Measurements from ENCODE around the gene IGSF5. TPM values are rescaled to one million over a fixed set of nuclear protein-coding genes. Genes with fewer than 3 reads are reported as not detected.

The IGSF5 gene
- total and polyA plus RNA-seq, 2 donors (not counting 1 experiment from before 2014, with no cell fraction given): not detected

DNA sequence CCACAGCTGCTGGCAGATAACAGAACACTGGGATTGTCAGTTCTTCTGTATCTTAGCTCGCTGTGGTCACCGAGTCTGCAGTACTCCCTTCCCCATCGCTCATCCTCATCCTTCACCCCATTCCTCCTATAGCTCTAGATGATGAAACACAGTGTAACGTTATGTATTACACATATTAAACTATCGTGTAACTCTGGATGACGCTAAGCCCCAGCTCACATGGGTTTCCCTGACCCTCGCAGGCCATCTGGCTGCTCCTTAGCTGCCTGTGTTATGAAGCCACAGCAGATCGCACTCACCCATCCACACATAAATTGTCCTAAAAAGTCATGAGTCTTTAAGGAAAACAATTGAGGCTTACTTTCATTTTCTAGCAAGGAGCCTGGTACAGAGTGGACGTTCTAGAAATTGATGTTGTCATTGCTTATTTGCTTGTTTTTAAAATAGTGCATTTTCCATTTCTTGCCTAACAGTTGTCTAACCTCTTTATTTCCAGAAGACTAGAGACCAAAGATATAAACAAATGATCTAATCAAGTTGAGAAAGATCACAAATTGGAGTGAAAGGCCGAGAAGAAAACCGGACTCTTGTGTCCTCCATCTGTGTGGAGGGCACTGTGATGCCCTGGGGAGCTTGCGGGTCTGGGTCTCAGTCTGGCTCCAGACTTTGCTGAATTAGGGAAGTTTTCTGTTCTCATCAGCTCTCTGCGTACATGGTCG, 97.9 kb downstream of the IGSF5 start:
- Histone ChIP-seq H3K9ac (ENCODE audit: low read length) (no peak overlapping the region), H3K27ac (ENCODE audit: low read length in 2 of 2) (no peak overlapping the region), H2AFZ (ENCODE audit: insufficient read depth, low read depth, low read length, poor library complexity, severe bottlenecking) (no peak overlapping the region), H3K27me3 (replicated peaks in 1 of 4; ENCODE audit: control extremely low read depth in 1 of 4, control insufficient read depth in 3 of 4, insufficient read depth in 4 of 4, low read length in 3 of 4) (no peaks in the 10 kb centered on the region), H3K36me3 (replicated peaks in 1 of 2; ENCODE audit: control extremely low read depth in 1 of 2, control insufficient read depth in 1 of 2, extremely low read depth in 1 of 2, insufficient read depth in 2 of 2, low read length in 1 of 2) (no peaks in the 10 kb centered on the region), H4K20me1 (ENCODE audit: control insufficient read depth, insufficient read depth, low read length, poor library complexity, severe bottlenecking) (no peaks in the 10 kb centered on the region), H3K9me3 (ENCODE audit: control extremely low read depth in 1 of 3, control insufficient read depth in 2 of 3, insufficient read depth in 1 of 3, low read length in 2 of 3) (peaks cover 0 to 14% (median 0%) of the 10 kb centered on the region in 3 donors), H3K4me2 (replicated peaks; ENCODE audit: low read depth, low read length, poor library complexity, severe bottlenecking) (no peak overlapping the region), H3K79me2 (ENCODE audit: control insufficient read depth, insufficient read depth, low read length) (no peaks in the 10 kb centered on the region), H3K4me3 (ENCODE audit: control extremely low read depth in 1 of 5, extremely low read depth in 1 of 5, insufficient read depth in 1 of 5, low read depth in 2 of 5, low read length in 4 of 5) (no peak overlapping the region), H3K4me1 (ENCODE audit: control insufficient read depth in 2 of 2, insufficient read depth in 2 of 2, low read length in 2 of 2) (no peaks in the 10 kb centered on the region)
- no peaks in the 10 kb centered on the region for H3K27me3 Mint-ChIP-seq
- POLR2A ChIA-PET: no interaction called here
- ATAC-seq (ENCODE audit: low read depth) (no peak), DNase-seq (no peak)
- no peak overlapping the region for H3K27ac Mint-ChIP-seq
- no peaks in the 10 kb centered on the region for H3K4me1 Mint-ChIP-seq
- no peak overlapping the region for H3K4me3 Mint-ChIP-seq
- 89% methylated on average over 11 of the region's 14 CpGs for WGBS (ENCODE audit: insufficient coverage)
- CTCF ChIA-PET: interaction anchor here (0.5 kb wide), 1 partner anchor 24 kb away, joined by 3 read pairs; no protein-coding TSS in a partner anchor
- intact Hi-C loops (cut with micrococcal nuclease): no loop called here
- TF ChIP-seq EZH2 (IDR thresholded peaks at IDR 0.05; ENCODE audit: borderline replicate concordance, insufficient read depth, low read depth, low read length, poor library complexity, severe bottlenecking): no peak
- TF ChIP-seq CTCF (IDR thresholded peaks at IDR 0.05): no peak
- H3K9me3 Mint-ChIP-seq (ENCODE audit: insufficient read depth): no peaks in the 10 kb centered on the region

- Histone ChIP-seq H3K9ac (ENCODE audit: low read length) (no peak overlapping the region), H4K20me1 (ENCODE audit: control insufficient read depth, insufficient read depth, low read length, poor library complexity, severe bottlenecking) (no peaks in the 10 kb centered on the region), H2AFZ (ENCODE audit: insufficient read depth, low read depth, low read length, poor library complexity, severe bottlenecking) (no peak overlapping the region), H3K4me3 (ENCODE audit: control extremely low read depth in 1 of 5, extremely low read depth in 1 of 5, insufficient read depth in 1 of 5, low read depth in 2 of 5, low read length in 4 of 5) (no peak overlapping the region), H3K79me2 (ENCODE audit: control insufficient read depth, insufficient read depth, low read length) (no peaks in the 10 kb centered on the region), H3K4me2 (replicated peaks; ENCODE audit: low read depth, low read length, poor library complexity, severe bottlenecking) (no peak overlapping the region), H3K9me3 (ENCODE audit: control extremely low read depth in 1 of 3, control insufficient read depth in 2 of 3, insufficient read depth in 1 of 3, low read length in 2 of 3) (peaks cover 0 to 14% (median 0%) of the 10 kb centered on the region in 3 donors), H3K27me3 (replicated peaks in 1 of 4; ENCODE audit: control extremely low read depth in 1 of 4, control insufficient read depth in 3 of 4, insufficient read depth in 4 of 4, low read length in 3 of 4) (no peaks in the 10 kb centered on the region), H3K36me3 (replicated peaks in 1 of 2; ENCODE audit: control extremely low read depth in 1 of 2, control insufficient read depth in 1 of 2, extremely low read depth in 1 of 2, insufficient read depth in 2 of 2, low read length in 1 of 2) (no peaks in the 10 kb centered on the region), H3K4me1 (ENCODE audit: control insufficient read depth in 2 of 2, insufficient read depth in 2 of 2, low read length in 2 of 2) (no peaks in the 10 kb centered on the region), H3K27ac (ENCODE audit: low read length in 2 of 2) (no peak overlapping the region)
- no peak for TF ChIP-seq CTCF (IDR thresholded peaks at IDR 0.05)
- no peak for TF ChIP-seq EZH2 (IDR thresholded peaks at IDR 0.05; ENCODE audit: borderline replicate concordance, insufficient read depth, low read depth, low read length, poor library complexity, severe bottlenecking)
- 89% methylated on average over 3 of the region's 4 CpGs for WGBS (ENCODE audit: insufficient coverage)
- ATAC-seq (ENCODE audit: low read depth) (no peak), DNase-seq (no peak)
- ChIA-PET POLR2A (no interaction called here), CTCF (no interaction called here)
- intact Hi-C loops (cut with micrococcal nuclease): no loop called here
- Mint-ChIP-seq H3K27ac (no peak overlapping the region), H3K4me1 (no peaks in the 10 kb centered on the region), H3K4me3 (no peak overlapping the region), H3K9me3 (ENCODE audit: insufficient read depth) (no peaks in the 10 kb centered on the region), H3K27me3 (no peaks in the 10 kb centered on the region)
Measured at GRCh38 chr21:39843483-39843882, 98.5 kb downstream of the IGSF5 start.
